H9 (cell line): ENCODE results near the gene CMTM4. TPM values are rescaled to one million over a fixed set of nuclear protein-coding genes. Genes with fewer than 3 reads are reported as not detected.

Source experiments
- DNase-seq: peaks from one replicate; pipeline ENCODE4 v3.0.0-alpha.2; 2017
- H2AFZ ChIP-seq: one replicate; pipeline ENCODE4 v1.6.1; 2013; ENCODE audit warnings: mild to moderate bottlenecking, low read length, control low read depth, moderate library complexity
- H2AK5ac ChIP-seq: 2 replicates; pipeline ENCODE4 v1.6.1; 2013; ENCODE audit warnings: low read length, control low read depth, mixed read lengths; ENCODE audit not compliant: insufficient read length
- H2BK120ac ChIP-seq: one replicate; pipeline ENCODE4 v1.6.1; 2013; ENCODE audit warnings: low read depth, mild to moderate bottlenecking, low read length, control low read depth, inconsistent platforms; ENCODE audit not compliant: poor library complexity, severe bottlenecking
- H2BK12ac ChIP-seq: 2 replicates; pipeline ENCODE4 v1.6.1; 2013; ENCODE audit warnings: low read length, control low read depth, mixed read lengths, low read depth; ENCODE audit not compliant: insufficient read length
- H2BK15ac ChIP-seq: 2 replicates; pipeline ENCODE4 v1.6.1; 2013; ENCODE audit warnings: low read depth, low read length, control low read depth
- H2BK20ac ChIP-seq: one replicate; pipeline ENCODE4 v1.6.1; 2013; ENCODE audit warnings: low read depth, mild to moderate bottlenecking, low read length, control low read depth, inconsistent platforms; ENCODE audit not compliant: poor library complexity, severe bottlenecking
- H2BK5ac ChIP-seq: 2 replicates; pipeline ENCODE4 v1.6.1; 2013; ENCODE audit warnings: low read length, control low read depth, mixed read lengths; ENCODE audit not compliant: insufficient read length
- H3K14ac ChIP-seq: 2 replicates; pipeline ENCODE4 v1.6.1; 2013; ENCODE audit warnings: low read length, control low read depth; ENCODE audit not compliant: insufficient read depth
- H3K18ac ChIP-seq: 2 replicates; pipeline ENCODE4 v1.6.1; 2013; ENCODE audit warnings: low read depth, mild to moderate bottlenecking, mixed read lengths, low read length, control low read depth; ENCODE audit not compliant: insufficient read length
- H3K23ac ChIP-seq: 2 replicates; pipeline ENCODE4 v1.6.1; 2013; ENCODE audit warnings: low read length, control low read depth, mixed read lengths, low read depth; ENCODE audit not compliant: insufficient read length
- H3K23me2 ChIP-seq: 2 replicates; pipeline ENCODE4 v1.6.1; 2013; ENCODE audit warnings: low read depth, mild to moderate bottlenecking, mixed read lengths, low read length, control low read depth; ENCODE audit not compliant: insufficient read length, poor library complexity, severe bottlenecking
- H3K27ac ChIP-seq: 2 replicates; pipeline ENCODE4 v1.5.1; 2013; ENCODE audit warnings: low read length, control low read depth, mixed read lengths, low read depth; ENCODE audit not compliant: insufficient read length
- H3K27me3 ChIP-seq: 2 replicates; pipeline ENCODE4 v1.6.1; 2013; ENCODE audit warnings: low read length, control low read depth, inconsistent platforms; ENCODE audit not compliant: insufficient read depth
- H3K4ac ChIP-seq: 2 replicates; pipeline ENCODE4 v1.6.1; 2013; ENCODE audit warnings: low read depth, mild to moderate bottlenecking, control low read depth, inconsistent platforms, low read length, moderate library complexity
- H3K4me1 ChIP-seq: 2 replicates; pipeline ENCODE4 v1.6.1; 2013; ENCODE audit warnings: low read length, control low read depth, inconsistent platforms; ENCODE audit not compliant: insufficient read depth
- H3K4me2 ChIP-seq: 2 replicates; pipeline ENCODE4 v1.6.1; 2013; ENCODE audit warnings: low read length, control low read depth, mixed read lengths; ENCODE audit not compliant: insufficient read length, insufficient read depth
- H3K56ac ChIP-seq: 2 replicates; pipeline ENCODE4 v1.6.1; 2013; ENCODE audit warnings: low read depth, mild to moderate bottlenecking, mixed read lengths, low read length, control low read depth; ENCODE audit not compliant: insufficient read length
- H3K79me1 ChIP-seq: 2 replicates; pipeline ENCODE4 v1.6.1; 2013; ENCODE audit warnings: low read depth, mild to moderate bottlenecking, moderate library complexity, low read length, control low read depth, inconsistent platforms; ENCODE audit not compliant: insufficient read depth, poor library complexity, severe bottlenecking
- H3K79me2 ChIP-seq: 2 replicates; pipeline ENCODE4 v1.6.1; 2013; ENCODE audit warnings: low read length, control low read depth, inconsistent platforms; ENCODE audit not compliant: insufficient read depth
- H3K9ac ChIP-seq: 2 replicates; pipeline ENCODE4 v1.6.1; 2013; ENCODE audit warnings: low read length, control low read depth, mixed read lengths; ENCODE audit not compliant: insufficient read length; ENCODE audit errors: extremely low read depth
- H3K9me3 ChIP-seq: one replicate; pipeline ENCODE4 v1.6.1; 2013; ENCODE audit warnings: low read depth, low read length, inconsistent platforms; ENCODE audit not compliant: control insufficient read depth
- H3T11ph ChIP-seq: one replicate; pipeline ENCODE4 v1.6.1; 2013; ENCODE audit warnings: mild to moderate bottlenecking, low read length, control low read depth, inconsistent platforms
- H4K20me1 ChIP-seq: one replicate; pipeline ENCODE4 v1.6.1; 2013; ENCODE audit not compliant: control insufficient read depth, insufficient read length, insufficient read depth
- H4K5ac ChIP-seq: 2 replicates; pipeline ENCODE4 v1.6.1; 2013; ENCODE audit warnings: low read depth, mild to moderate bottlenecking, mixed read lengths, low read length, control low read depth; ENCODE audit not compliant: insufficient read length
- H4K8ac ChIP-seq: replicated peaks from 2 replicates; pipeline ENCODE4 v1.6.1; 2013; ENCODE audit warnings: low read length, control low read depth, mixed read lengths, low read depth; ENCODE audit not compliant: insufficient read length
- H4K91ac ChIP-seq: 2 replicates; pipeline ENCODE4 v1.6.1; 2013; ENCODE audit warnings: low read depth, mild to moderate bottlenecking, moderate library complexity, mixed read lengths, low read length, control low read depth; ENCODE audit not compliant: insufficient read length
- H3K27ac Mint-ChIP-seq, 3 experiments: 2 replicates in 2 of 3; 3 replicates in 1 of 3; pipeline ENCODE4 v1.8.0; 2020 to 2021; ENCODE audit warnings: mixed read lengths in 3 of 3, mild to moderate bottlenecking in 1 of 3, moderate library complexity in 1 of 3
- H3K27me3 Mint-ChIP-seq: 2 replicates; pipeline ENCODE4 v1.8.0; 2021; ENCODE audit warnings: low read depth, mild to moderate bottlenecking, moderate library complexity, mixed read lengths
- H3K36me3 Mint-ChIP-seq, 3 experiments: 2 replicates in 2 of 3; 3 replicates in 1 of 3; pipeline ENCODE4 v1.8.0; 2020 to 2021; ENCODE audit warnings: low read depth in 3 of 3, mixed read lengths in 3 of 3; ENCODE audit not compliant: insufficient read depth in 1 of 3
- H3K4me1 Mint-ChIP-seq, 2 experiments: 2 replicates each; pipeline ENCODE4 v1.8.0; 2020; ENCODE audit warnings: mixed read lengths in 2 of 2
- H3K4me3 Mint-ChIP-seq, 2 experiments: 2 replicates in 1 of 2; 3 replicates in 1 of 2; pipeline ENCODE4 v1.8.0; 2020 to 2021; ENCODE audit warnings: mild to moderate bottlenecking in 2 of 2, mixed read lengths in 2 of 2, moderate library complexity in 1 of 2
- H3K9me3 Mint-ChIP-seq, 2 experiments: 2 replicates in 1 of 2; 3 replicates in 1 of 2; pipeline ENCODE4 v1.8.0; 2020; ENCODE audit warnings: mild to moderate bottlenecking in 2 of 2, mixed read lengths in 2 of 2, moderate library complexity in 1 of 2
- WGBS: extraction: QIAGEN DNeasy Blood & Tissue Kit; methylation state at CpG from one replicate; pipeline ENCODE4 v1.1.7; 2013; ENCODE audit warnings: missing lambda C conversion rate, low lambda C conversion rate, mixed read lengths; ENCODE audit not compliant: insufficient read length; ENCODE audit errors: extremely low coverage; 5-methylcytosine and 5-hydroxymethylcytosine counted together
- total RNA-seq: library from RNA; stranded (reverse); gene quantifications from 2 replicates; pipeline ENCODE4 v1.2.1, GENCODE V29; 2021
- TF ChIP-seq, protein P1 (sequence below): fragments of 200-600 bp; sonication (generic); conservative IDR thresholded peaks from 3 replicates; pipeline ENCODE4 v1.8.0; 2021; ENCODE audit warnings: antibody characterized with exemption, mild to moderate bottlenecking

The CMTM4 gene
- total RNA-seq, 1 experiment from 2014 or later: 40.5 TPM

DNA sequence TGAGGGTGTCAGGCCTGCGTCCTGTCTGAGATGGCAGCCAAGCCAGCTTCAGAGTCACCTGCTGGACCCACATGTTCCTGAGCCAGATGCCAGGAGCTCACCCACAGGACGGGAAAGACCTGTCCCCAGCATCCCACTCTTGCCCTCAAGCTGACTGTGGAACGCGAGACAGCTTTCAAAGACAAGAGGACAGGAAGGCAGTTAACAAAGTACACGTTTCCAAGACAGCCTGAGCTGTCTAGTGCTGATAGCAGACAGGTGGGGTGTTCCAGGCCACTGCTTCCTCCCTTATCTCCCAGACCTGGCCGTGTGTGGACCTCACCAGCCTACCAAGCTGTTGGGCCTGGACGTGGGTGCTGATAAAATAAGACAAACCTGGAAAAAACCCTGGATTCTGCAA is 78.8 kb downstream of the CMTM4 start:
- Histone ChIP-seq H3K4ac (no peak overlapping the region), H2BK120ac (no peak overlapping the region), H3K23ac (no peak overlapping the region), H2BK12ac (no peak overlapping the region), H3K18ac (no peak overlapping the region), H4K8ac (no peak overlapping the region), H3K23me2 (no peaks in the 10 kb centered on the region), H3T11ph (no peak overlapping the region), H2BK20ac (no peak overlapping the region), H3K4me1 (peaks cover 9% of the 10 kb centered on the region; the same call in 1 of the 2 replicates), H2AK5ac (no peak overlapping the region), H3K79me1 (no peaks in the 10 kb centered on the region), H4K91ac (no peak overlapping the region), H4K20me1 (no peaks in the 10 kb centered on the region), H3K9me3 (no peaks in the 10 kb centered on the region), H2BK15ac (no peak overlapping the region), H2AFZ (no peak overlapping the region), H3K4me2 (no peak overlapping the region), H3K56ac (no peak overlapping the region), H3K9ac (no peak overlapping the region), H3K79me2 (no peaks in the 10 kb centered on the region), H3K14ac (no peak overlapping the region), H3K27ac (no peak overlapping the region), H4K5ac (no peak overlapping the region), H2BK5ac (no peak overlapping the region), H3K27me3 (no peaks in the 10 kb centered on the region)
- Mint-ChIP-seq H3K4me3 (no peak overlapping the region; a peak in 1 of 5 replicates), H3K4me1 (peaks cover 43 to 45% of the 10 kb centered on the region in 2 experiments), H3K27me3 (no peaks in the 10 kb centered on the region), H3K27ac (peak overlapping the region in 2 of 3 experiments; percentile 44 to 64; a peak in 1 of 7 replicates), H3K9me3 (no peaks in the 10 kb centered on the region; a peak in 1 of 5 replicates), H3K36me3 (peaks cover 37 to 69% (median 68%) of the 10 kb centered on the region in 3 experiments)
- TF ChIP-seq, protein P1, sequence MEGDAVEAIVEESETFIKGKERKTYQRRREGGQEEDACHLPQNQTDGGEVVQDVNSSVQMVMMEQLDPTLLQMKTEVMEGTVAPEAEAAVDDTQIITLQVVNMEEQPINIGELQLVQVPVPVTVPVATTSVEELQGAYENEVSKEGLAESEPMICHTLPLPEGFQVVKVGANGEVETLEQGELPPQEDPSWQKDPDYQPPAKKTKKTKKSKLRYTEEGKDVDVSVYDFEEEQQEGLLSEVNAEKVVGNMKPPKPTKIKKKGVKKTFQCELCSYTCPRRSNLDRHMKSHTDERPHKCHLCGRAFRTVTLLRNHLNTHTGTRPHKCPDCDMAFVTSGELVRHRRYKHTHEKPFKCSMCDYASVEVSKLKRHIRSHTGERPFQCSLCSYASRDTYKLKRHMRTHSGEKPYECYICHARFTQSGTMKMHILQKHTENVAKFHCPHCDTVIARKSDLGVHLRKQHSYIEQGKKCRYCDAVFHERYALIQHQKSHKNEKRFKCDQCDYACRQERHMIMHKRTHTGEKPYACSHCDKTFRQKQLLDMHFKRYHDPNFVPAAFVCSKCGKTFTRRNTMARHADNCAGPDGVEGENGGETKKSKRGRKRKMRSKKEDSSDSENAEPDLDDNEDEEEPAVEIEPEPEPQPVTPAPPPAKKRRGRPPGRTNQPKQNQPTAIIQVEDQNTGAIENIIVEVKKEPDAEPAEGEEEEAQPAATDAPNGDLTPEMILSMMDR: no peak
- no CpG with 5 or more reads among the region's 7 CpGs for WGBS
- no peak for DNase-seq
